ENCODE measurements around the gene HSPA6.
"Not testable (repeated sequence)": the region's sequence is repeated elsewhere in the genome, so short reads cannot be mapped to it uniquely, and the experiment has no call there.

The HSPA6 gene

DNA sequence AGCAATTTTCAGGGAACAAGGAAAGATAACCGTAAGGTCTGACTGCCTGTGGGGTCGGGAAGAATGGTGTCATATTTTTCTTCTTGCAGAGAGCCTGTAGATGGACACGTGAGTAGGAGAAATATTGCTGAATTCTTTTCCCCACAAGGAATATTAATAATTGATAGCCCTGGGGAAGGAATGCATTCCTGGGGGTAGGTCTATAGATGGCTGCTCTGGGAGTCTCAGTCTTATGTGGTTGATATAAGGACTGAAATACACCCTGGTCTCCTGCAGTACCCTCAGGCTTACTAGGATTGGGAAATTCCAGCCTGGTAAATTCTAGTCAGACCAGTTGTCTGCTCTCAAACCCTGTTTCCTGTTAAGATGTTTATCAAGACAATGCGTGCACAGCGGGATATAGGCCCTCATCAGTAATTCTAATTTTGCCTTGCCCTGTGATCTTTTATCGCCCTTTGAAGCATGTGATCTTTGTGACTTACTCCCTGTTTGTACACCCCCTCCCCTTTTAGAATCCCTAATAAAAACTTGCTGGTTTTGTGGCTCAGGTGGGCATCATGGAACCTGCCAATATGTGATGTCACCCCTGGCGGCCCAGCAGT is 12.8 kb downstream of the HSPA6 start:
- DNase-seq = not testable (repeated sequence)

DNA sequence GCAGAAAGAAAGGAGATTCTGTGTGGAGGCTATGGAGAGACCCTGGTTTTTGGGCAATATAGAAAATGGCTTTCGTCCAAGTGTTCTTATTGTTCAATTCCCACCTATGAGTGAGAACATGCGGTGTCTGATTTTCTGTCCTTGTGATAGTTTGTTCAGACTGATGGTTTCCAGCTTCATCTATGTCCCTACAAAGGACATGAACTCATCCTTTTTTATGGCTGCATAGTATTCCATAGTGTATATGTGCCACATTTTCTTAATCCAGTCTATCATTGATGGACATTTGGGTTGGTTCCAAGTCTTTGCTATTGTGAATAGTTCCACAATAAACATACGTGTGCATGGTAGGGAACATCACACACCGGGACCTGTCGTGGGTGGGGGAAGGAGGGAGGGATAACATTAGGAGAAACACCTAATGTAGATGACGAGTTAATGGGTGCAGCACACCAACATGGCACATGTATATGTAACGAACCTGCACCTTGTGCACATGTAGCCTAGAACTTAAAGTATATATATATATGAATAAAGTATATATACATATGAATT is 14.7 kb downstream of the HSPA6 start:
- not testable (repeated sequence) for DNase-seq

DNA sequence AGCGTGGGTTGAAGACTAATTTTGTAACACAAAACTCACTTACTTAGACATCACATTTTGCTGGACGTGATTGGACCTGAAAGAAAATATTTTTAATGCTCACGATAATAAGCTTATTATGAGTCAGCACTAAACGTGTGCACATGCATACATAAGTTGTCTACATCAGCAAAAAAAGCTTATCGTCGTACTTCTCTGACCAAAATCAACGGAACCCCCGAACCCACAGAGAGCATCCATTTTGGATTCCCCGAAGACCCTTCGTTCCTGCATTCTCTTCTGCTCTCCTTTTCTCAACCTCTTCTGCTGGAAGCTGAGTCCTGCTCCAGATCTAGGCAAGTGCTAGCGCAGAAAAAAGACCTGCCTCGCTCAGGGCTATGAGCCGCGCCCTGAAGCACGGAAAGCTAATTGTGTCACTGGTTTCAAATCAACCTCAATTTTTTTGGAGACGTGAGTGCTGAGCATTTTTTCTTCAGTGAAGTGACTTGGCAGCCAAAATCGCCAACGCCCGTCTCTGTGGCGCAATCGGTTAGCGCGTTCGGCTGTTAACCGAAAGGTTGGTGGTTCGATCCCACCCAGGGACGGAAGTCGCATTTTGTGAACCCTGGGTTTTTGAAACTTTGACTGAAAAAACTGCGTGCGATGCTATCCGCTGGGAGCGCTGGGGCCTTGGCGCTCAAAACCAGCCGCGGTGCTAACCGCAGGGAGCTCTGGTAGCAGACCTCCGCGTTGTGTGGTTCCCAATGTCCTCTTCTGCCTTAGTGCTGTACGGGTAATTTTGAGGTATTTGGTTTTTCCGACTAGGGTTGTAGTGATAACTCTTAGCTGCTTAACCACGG is 15.6 kb downstream of the HSPA6 start:
- peak; percentile 73 for DNase-seq

DNA sequence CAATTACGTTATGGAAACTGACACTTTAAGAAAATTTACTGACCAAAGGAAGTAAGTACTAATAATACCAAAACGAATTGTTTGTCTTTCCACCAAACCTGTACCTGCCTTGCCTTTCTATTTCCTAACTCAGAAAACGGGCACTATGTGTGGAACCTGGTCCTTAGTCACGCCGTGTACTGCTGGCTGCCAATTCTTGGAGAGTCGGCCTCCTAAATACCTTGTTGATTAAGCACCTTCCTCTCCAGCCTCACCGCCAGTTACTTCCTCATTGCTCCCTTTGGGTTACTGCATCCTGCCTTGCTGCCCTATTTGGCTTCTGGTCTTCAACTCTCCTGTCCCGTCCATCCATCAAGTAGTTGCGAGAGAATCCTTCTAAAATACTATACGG is 16.2 kb downstream of the HSPA6 start:
- not testable (repeated sequence) for DNase-seq

DNA sequence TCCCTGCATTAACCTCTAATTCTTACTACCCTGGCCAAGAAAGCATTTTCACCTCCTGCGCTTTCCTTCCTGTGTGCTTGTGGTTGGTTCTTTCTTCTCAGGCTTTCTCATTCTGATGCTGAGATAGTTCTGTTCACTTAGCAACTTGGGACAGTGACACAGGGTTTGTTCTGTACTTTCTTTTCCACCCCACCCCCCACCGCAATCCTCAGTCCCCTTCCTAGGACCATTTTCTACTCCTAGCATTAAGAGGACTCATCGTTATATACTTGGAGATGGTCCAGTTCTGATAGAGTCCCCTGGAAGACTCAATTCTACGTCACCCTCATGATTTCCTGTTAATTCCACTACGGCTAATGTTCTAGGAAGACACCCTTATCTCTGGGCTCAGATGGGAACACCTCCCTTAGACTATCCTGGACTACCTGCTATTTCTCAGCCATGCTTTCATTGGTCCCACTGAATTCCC is 17.8 kb downstream of the HSPA6 start:
- DNase-seq = not testable (repeated sequence)

DNA sequence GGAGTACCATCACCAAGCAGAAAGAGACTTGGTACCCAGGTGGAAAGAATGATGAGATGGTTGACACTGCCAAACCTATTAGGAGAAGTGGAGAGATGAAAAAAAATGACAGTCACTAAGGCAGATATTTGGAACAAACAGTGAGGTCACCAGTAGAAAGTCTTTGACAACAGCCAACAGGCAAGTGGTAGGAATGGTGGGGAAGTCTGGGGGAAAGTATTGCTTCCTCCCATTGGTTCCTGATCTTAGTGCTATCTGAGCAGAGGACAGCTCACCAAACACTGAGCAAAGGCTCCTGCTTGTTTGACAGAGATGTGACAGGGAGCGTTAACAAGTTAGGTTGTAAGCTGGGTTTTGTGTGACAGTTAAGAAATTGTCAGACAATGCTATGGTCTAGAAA is 18.8 kb downstream of the HSPA6 start:
- not testable (repeated sequence) for DNase-seq

DNA sequence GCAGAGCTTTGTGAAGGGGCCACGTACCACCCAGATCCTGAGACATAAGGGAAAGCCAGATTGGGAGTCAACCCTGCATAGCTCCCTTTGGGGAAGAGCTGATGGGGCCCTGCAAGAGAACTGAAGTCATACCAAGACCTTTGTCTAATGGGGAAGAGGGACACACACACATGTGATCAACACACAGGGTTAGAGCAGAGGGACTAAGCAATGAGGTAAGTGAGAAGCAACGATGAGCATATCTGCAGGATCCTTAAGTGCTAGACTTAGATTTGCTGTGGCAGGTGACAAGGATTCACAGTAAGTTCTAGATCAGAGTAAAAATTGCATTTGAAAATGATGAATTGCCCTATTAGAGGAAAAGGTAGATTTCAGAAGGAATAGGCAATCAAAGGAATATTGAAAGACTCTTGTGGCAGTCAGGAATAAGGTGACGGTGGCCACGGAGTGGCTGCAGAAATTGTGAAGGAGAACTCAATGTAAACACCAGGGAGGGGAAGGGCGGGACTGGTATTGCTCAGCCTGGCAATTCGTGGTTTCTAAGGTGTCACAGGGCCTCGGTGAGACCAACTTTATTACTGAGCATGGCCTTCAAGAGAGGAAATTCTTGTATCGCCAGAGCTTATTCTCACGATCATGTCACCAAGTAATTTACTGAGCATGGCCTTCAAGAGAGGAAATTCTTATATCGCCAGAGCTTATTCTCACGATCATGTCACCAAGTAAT is 20.8 kb downstream of the HSPA6 start:
- DNase-seq = not testable (repeated sequence)

DNA sequence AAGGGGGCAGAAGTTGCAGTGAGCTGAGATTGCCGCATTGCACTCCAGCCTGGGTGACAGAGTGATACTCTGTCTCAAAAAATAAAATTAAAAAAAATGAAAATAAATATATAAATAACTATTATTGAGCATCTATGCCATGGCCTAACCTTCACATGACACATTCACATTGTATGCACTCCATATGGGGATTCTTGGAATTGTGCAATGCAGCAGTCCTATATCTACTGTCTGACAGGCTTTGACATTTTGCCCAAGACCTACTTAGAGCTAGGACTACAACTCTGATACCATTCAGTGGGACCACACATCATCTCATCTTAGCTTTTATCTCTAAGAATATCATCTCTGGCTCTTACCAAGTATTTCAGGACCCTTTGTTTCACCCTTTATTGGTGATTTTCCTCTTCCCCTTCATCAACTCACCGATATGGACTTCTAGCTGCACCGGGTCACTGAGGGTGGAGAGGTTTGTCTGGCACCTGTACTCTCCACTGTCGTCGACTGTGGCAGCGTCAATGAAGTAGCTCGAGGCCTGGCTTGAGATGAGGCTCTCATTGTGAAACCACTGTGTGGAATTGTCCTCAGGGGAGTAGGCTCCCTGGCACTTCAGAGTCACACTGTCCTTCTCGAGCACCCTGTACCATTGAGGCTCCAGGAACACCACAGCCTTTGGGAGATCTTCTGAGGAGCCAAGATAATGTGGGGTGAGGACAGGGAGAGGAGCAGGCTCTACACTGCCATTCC is 23.8 kb downstream of the HSPA6 start:
- not testable (repeated sequence) for DNase-seq

DNA sequence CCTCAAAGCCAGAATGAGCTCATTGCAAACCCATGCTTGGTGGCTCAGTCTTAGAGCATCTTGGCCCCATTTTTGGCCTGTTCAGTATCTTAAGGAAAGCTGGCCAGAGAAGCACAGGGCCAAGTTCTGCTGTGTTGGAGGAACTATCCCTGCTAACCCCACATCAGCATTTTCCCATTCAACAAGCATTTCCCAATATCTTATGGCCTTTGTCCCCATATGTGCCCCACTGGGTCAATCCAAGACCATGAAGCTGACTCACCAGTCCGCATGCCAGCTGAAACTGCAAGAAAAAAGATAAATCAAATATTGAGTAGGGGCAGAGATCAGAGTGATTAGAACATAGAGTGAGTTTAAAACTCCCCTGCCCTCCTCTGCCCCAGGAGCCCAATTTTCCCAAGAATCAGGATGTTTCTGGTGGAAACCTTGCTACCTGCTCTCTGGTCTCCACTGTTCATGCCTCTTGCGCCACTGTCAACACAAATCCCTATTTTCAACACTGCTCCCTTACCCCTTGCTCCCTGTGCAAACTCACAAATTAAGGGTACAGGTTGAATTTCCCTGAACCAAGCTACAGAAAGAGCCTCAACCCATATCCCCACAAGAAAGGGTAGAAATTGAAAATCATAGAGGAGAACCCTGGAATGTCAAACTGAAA is 24.5 kb downstream of the HSPA6 start:
- DNase-seq = not testable (repeated sequence)

DNA sequence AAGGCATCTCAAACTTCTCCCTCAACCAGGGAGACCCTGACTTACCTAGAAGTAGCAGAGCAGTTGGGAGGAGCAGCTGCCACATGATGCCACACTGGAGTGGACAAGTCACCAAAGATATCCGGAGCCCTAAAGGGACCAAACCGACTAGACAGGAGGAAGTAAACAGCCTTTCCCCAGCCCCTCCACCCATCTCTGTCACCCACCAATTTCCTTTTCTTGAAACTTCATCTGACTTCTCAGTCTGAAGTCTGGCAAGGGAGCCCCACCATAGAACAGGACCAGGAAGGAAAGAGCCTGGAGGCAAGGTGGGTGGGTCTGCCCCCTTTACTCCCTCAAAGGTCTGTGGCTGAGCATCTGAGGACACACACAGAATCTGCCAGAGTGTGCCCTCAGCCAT is 25.3 kb downstream of the HSPA6 start, which contains the start of gene FCGR3A:
TSS of gene FCGR3A (minus strand) at position 167 of the 400 bp plus-strand sequence. CDS start at position 85, 82 bp downstream.
- no peak for DNase-seq

DNA sequence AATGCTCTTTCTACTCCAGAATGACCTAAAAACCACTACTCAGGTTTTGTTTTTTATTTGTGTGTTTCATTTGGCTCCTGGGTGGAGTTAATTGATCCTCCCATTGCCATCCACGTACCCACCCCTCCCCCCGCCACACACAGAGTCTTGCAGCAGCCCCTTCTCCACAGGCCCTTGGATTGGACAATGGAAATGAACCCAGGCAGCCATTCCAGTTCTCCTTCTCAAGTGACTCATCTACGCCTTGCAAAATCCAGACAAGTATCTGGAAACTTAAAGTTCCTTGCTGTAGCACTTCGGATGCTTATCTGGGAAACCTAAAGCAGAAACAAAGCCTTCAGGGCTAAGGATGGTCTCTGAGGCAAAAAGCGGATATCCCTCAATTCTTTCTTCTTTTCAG is 26.6 kb downstream of the HSPA6 start:
- DNase-seq = not testable (repeated sequence)

DNA sequence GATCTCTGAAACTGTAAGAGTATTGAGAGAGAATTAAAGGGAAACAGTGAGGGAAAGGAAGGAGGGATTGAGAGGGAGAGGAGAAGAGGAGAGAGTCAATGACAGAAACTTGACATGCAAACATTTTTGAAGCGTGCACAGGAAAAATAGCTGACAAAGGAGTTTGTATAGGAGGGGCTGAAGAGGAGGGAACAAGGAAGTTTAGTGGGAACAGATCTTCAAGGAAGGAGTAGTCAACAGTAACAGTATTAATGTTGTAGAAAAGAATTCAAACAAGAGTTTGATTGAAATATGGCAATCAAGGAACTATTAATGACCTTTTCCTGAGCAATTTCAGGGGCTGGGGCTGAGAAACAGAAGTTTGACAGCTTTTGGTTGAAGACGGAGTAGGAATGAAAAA is 29.3 kb downstream of the HSPA6 start:
- DNase-seq = not testable (repeated sequence)

DNA sequence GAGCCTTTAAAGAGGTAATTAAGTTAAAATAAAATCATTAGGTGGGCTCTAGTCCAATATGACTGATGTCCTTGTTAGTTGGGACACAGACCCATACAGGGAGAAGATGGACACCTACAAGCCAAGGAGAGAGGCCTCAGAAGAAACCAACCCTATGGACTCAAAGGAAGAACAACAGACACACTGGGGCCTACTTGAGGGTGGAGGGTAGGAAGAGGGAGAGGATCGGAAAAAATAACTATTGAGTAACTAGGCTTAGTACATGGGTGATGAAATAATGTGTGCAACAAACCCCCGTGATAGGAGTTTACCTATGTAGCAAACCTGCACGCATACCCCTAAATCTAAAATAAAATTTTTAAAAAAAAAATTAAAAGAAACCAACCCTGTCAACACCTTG is 30.0 kb downstream of the HSPA6 start:
- not testable (repeated sequence) for DNase-seq

DNA sequence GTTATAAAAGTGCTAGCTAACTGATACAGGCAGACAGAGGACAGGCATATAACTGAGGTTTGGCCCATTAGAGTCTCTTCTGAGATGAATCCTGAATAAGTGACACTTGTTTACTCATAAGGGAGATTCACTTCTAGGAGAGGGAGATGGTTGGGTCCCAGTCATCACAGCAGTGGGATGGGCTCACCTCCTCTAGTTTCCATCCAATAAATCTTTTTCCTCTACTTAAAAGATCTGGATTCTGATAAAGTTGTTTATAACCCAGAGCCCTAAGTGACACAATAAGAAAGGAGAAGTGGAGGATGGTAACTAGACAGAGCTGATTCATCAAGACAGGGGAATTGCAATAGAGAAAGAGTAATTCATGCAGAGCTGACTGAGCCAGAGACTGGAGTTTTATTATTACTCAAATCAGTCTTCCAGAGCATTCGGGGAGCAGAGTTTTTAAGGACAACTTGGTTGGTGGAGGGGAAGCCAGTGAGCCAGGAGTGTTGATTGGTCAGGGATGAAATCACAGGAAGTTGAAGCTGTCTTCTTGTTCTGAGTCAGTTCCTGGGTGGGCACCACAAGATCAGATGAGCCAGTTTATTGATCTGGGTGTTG is 30.6 kb downstream of the HSPA6 start:
- DNase-seq = not testable (repeated sequence)

DNA sequence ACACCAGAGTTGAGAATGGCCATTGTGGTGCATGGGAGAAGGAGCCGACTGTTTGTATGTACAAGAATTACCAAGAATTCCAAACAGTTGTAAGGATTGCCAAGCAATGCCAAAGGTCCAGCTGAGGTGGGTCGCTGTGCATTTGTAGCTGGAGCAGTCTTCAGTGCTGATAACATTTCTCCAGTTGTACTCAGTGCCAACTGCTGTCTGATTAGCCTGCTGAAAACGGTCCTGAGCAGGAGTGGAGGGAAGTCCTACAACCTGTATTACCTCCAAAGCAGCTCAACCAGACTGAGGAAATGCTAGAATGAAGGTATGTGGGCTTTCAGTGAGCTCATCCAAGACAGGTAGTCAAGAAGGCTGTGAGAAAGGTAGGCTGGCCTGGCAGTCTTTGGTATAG is 31.8 kb downstream of the HSPA6 start:
- not testable (repeated sequence) for DNase-seq

DNA sequence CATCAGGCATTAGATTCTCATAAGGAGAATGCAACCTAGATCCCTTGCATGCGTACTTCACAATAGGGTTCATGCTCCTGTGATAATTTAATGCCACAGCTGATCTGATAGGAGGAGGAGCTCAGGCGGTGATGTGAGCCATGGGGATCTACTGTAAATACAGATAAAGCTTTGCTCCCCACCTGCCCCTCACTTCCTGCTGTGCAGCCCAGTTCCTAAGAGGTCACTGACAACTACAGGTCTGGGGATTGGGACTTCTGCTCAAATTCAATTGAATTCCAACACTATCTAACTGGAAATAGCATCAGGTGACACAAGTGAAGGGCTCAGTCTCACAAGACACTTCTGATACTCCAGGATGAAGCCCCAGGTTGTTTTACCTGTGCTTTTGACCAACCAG is 32.6 kb downstream of the HSPA6 start:
- not testable (repeated sequence) for DNase-seq

DNA sequence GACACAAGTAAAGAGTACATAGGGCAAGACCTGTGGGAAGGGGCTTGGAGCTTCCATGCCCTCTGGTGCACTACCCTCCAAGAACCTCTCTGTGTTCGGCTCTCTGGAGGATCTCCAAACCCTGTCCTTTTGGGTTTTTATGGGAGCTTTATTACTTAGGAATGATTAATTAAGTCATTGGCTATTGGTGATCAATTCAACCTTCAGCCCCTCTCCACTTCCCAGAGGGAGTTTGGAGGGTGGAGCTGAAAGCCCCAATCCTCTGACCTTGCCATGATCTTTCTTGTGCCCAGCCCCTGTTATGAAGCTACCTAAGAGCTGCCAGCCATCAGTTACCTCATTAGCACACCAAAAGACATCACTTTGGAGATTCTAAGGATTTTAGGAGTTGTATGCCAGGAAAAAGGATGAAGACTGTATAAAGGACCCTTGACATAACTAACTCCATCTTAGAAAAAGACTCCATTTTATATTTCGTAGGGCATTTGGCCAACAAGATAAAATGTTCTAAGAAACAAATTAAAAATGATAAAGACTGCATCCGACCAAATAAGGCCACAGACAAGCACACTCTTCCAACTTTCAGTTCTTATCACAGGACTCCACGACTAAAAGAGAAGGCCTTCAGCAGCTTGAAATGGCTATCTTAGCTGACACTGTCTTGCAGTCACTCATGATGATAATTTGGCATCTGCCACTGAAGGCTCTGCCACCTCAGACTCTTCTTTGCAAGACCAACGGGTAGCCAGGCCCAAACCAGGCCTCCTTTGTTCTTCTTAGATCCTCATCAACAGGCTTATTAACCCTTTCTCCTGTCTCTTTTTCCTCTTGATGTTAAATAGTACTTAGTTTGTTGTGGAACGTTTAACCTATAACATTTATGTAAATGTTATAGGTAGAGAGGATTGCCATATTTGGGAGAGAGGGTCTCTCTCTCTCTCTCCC is 33.4 kb downstream of the HSPA6 start:
- not testable (repeated sequence) for DNase-seq

DNA sequence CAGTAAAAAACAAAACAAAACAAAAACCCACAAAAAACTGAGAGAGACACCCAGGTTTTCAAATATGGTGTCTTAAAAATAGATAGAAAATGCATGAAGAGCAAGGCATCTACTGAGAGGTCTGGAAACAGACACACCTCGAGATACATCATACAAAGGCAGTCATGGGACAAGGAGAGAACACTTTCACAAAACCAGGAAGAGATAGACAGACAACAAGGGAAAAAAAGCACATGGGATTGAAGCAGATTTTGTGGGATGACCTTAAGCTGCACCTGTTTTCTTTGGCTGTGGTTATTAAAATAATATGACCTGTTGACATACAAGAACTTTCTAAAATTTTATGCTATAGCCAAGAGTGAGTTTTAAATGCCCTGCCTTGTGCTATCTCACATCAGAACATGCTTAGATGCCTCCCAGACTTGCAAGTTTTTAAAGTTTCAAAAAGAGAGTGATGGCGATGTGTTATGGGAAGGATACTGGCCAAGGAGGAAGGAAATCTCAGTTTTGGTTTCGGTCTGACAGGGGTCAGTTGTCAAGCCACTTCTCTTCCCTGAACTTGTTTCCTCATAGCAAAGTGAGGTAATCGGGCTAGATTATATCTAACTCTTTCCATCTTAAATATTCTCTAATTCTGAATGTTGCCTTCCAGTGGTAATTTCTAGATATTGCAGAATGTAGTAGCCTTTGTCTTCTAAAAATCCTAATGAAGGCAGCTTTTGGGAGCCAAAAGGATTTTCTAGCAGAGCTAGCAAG is 36.8 kb downstream of the HSPA6 start:
- not testable (repeated sequence) for DNase-seq

DNA sequence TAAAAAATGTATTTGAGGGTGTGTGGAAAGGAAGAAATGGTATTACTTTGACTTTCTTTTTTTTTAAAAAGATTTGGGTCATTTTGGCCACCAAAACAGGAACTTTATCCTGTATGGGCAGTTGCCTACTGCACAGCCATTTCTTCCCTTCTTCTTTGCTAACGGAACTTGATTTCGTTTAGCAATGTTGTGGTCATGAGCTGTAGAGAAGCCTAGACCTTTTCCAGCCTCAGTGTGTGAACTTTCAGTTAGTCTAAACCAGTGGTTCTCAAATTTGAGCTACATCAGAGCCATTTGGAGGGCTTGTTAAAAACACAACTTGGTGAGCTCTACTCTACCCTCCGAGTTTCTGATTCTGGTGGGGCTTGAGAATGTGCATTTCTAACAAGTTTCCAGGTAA is 38.1 kb downstream of the HSPA6 start:
- DNase-seq = not testable (repeated sequence)
